HepG2 (cell line): ENCODE data around the gene FBXO24. TPM values are rescaled to one million over a fixed set of nuclear protein-coding genes. Genes with fewer than 3 reads are reported as not detected.

Source experiments
- CAMTA2 ChIP-seq: sonication (generic); formaldehyde crosslinking; IDR thresholded peaks from 2 replicates; pipeline ENCODE4 v1.4.0; 2020; ENCODE audit warnings: mild to moderate bottlenecking, missing genetic modification reagents, borderline replicate concordance
- EEA1 ChIP-seq: sonication (generic); formaldehyde crosslinking; IDR thresholded peaks from 2 replicates; pipeline ENCODE4 v1.5.1; 2020; ENCODE audit warnings: mild to moderate bottlenecking, missing genetic modification reagents, borderline replicate concordance
- ELF4 ChIP-seq: sonication (generic); formaldehyde crosslinking; IDR thresholded peaks from 2 replicates; pipeline ENCODE4 v1.5.0; 2020; ENCODE audit warnings: missing genetic modification reagents, mild to moderate bottlenecking, moderate library complexity, borderline replicate concordance
- ETV5 ChIP-seq: IDR thresholded peaks from 2 replicates; pipeline ENCODE4 v1.6.1; 2018; ENCODE audit warnings: missing biosample characterization, missing genetic modification reagents, inconsistent platforms, borderline replicate concordance
- HES4 ChIP-seq: sonication (generic); formaldehyde crosslinking; IDR thresholded peaks from 2 replicates; pipeline ENCODE4 v1.9.0; 2021; ENCODE audit warnings: mild to moderate bottlenecking, missing genetic modification reagents, borderline replicate concordance
- IKZF1 ChIP-seq: fragments of 450-650 bp; IDR thresholded peaks from 2 replicates; pipeline ENCODE4 v1.7.1; 2016
- KDM5A ChIP-seq: fragments of 200-600 bp; sonication (generic); IDR thresholded peaks from 2 replicates; pipeline ENCODE4 v1.7.0; 2018; ENCODE audit warnings: antibody characterized with exemption, mild to moderate bottlenecking, low read length, borderline replicate concordance
- KLF11 ChIP-seq: IDR thresholded peaks from 2 replicates; pipeline ENCODE4 v1.6.1; 2016; ENCODE audit warnings: missing compliant biosample characterization
- NFYC ChIP-seq: IDR thresholded peaks from 2 replicates; pipeline ENCODE4 v1.6.1; 2016; ENCODE audit warnings: missing genetic modification reagents, missing compliant biosample characterization
- NR2F1 ChIP-seq, 2 experiments: fragments of 450-650 bp in 1 of 2; formaldehyde crosslinking in 1 of 2; IDR thresholded peaks; 2 replicates each; pipeline versions ENCODE4 v1.5.0 to v1.6.1; 2016 to 2020; ENCODE audit warnings: mild to moderate bottlenecking in 1 of 2, missing compliant biosample characterization in 1 of 2, missing genetic modification reagents in 1 of 2, moderate library complexity in 1 of 2
- RAD21 ChIP-seq: fragments of 450-650 bp; formaldehyde crosslinking; IDR thresholded peaks from 2 replicates; pipeline ENCODE4 v1.5.0; 2020; ENCODE audit warnings: mild to moderate bottlenecking
- SAP130 ChIP-seq: IDR thresholded peaks from 2 replicates; pipeline ENCODE4 v1.6.1; 2016; ENCODE audit warnings: low read depth
- SP140L ChIP-seq: sonication (generic); formaldehyde crosslinking; IDR thresholded peaks from 2 replicates; pipeline ENCODE4 v1.4.0; 2020; ENCODE audit warnings: missing genetic modification reagents, borderline replicate concordance
- TAF1 ChIP-seq: sonication (generic); formaldehyde crosslinking; IDR thresholded peaks from 2 replicates; pipeline ENCODE4 v1.4.0; 2020; ENCODE audit warnings: missing genetic modification reagents
- ZFAT ChIP-seq: sonication (generic); formaldehyde crosslinking; conservative IDR thresholded peaks from 2 replicates; pipeline ENCODE4 v1.8.1; 2023; ENCODE audit warnings: missing genetic modification reagents, inconsistent platforms
- ZFP90 ChIP-seq: sonication (generic); formaldehyde crosslinking; IDR thresholded peaks from 2 replicates; pipeline ENCODE4 v1.8.0; 2022; ENCODE audit warnings: missing genetic modification reagents, mild to moderate bottlenecking, inconsistent platforms, borderline replicate concordance
- ZNF17 ChIP-seq: sonication (generic); formaldehyde crosslinking; IDR thresholded peaks from 2 replicates; pipeline ENCODE4 v1.5.0; 2020; ENCODE audit warnings: mild to moderate bottlenecking, missing genetic modification reagents
- ZNF234 ChIP-seq: sonication (generic); formaldehyde crosslinking; conservative IDR thresholded peaks from 2 replicates; pipeline ENCODE4 v1.5.1; 2020; ENCODE audit warnings: mild to moderate bottlenecking, missing genetic modification reagents
- ZNF326 ChIP-seq: sonication (generic); formaldehyde crosslinking; IDR thresholded peaks from 2 replicates; pipeline ENCODE4 v1.4.0; 2020; ENCODE audit warnings: missing genetic modification reagents, borderline replicate concordance
- ZNF558 ChIP-seq: sonication (generic); formaldehyde crosslinking; IDR thresholded peaks from 2 replicates; pipeline ENCODE4 v1.9.0; 2022; ENCODE audit warnings: mild to moderate bottlenecking, missing genetic modification reagents, borderline replicate concordance
- ZNF703 ChIP-seq: sonication (generic); formaldehyde crosslinking; IDR thresholded peaks from 2 replicates; pipeline ENCODE4 v1.5.1; 2020; ENCODE audit warnings: missing genetic modification reagents, mild to moderate bottlenecking, moderate library complexity, borderline replicate concordance
- ZNF816 ChIP-seq: sonication (generic); formaldehyde crosslinking; IDR thresholded peaks from 2 replicates; pipeline ENCODE4 v1.8.0; 2022; ENCODE audit warnings: missing genetic modification reagents, mild to moderate bottlenecking, borderline replicate concordance
- polyA plus RNA-seq, 8 experiments: library from polyadenylated mRNA; depleted of rRNA in 3 of 8; stranded (reverse) in 7 of 8; unstranded in 1 of 8; fragments of >200 nt; fragmentation: Illumina TruSeq in 4 of 8; extraction: Trizol in 4 of 8; gene quantifications; 2 replicates each; pipeline versions ENCODE4 v1.2.1 to v1.2.3, GENCODE V29; 2011 to 2016; ENCODE audit warnings: low read depth in 4 of 8, missing spikeins in 1 of 8, mixed read lengths in 1 of 8; ENCODE audit not compliant: insufficient read depth in 1 of 8
- total RNA-seq, 5 experiments: library from RNA; depleted of rRNA; stranded (reverse); fragments of >200 nt; fragmentation: Illumina TruSeq; extraction: Trizol; gene quantifications; 2 replicates each; pipeline ENCODE4 v1.2.3, GENCODE V29; 2016; ENCODE audit warnings: low read depth in 1 of 5
- TF ChIP-seq, protein P1 (sequence below): sonication (generic); formaldehyde crosslinking; IDR thresholded peaks from 2 replicates; pipeline ENCODE4 v1.4.0; 2020; ENCODE audit warnings: missing genetic modification reagents
- TF ChIP-seq, protein P2 (sequence below): sonication (generic); formaldehyde crosslinking; IDR thresholded peaks from 2 replicates; pipeline ENCODE4 v1.8.1; 2023; ENCODE audit warnings: mild to moderate bottlenecking, moderate library complexity, missing genetic modification reagents
- TF ChIP-seq, protein P3 (sequence below): sonication (generic); formaldehyde crosslinking; IDR thresholded peaks from 2 replicates; pipeline ENCODE4 v1.8.0; 2022; ENCODE audit warnings: missing genetic modification reagents, low read depth, mild to moderate bottlenecking, borderline replicate concordance

Gene FBXO24
- total and polyA plus RNA-seq, 2 of the 13 experiments (the other 11 are each of a cell fraction or from before 2014, with no cell fraction given), result 0.20 to 0.55 TPM

DNA sequence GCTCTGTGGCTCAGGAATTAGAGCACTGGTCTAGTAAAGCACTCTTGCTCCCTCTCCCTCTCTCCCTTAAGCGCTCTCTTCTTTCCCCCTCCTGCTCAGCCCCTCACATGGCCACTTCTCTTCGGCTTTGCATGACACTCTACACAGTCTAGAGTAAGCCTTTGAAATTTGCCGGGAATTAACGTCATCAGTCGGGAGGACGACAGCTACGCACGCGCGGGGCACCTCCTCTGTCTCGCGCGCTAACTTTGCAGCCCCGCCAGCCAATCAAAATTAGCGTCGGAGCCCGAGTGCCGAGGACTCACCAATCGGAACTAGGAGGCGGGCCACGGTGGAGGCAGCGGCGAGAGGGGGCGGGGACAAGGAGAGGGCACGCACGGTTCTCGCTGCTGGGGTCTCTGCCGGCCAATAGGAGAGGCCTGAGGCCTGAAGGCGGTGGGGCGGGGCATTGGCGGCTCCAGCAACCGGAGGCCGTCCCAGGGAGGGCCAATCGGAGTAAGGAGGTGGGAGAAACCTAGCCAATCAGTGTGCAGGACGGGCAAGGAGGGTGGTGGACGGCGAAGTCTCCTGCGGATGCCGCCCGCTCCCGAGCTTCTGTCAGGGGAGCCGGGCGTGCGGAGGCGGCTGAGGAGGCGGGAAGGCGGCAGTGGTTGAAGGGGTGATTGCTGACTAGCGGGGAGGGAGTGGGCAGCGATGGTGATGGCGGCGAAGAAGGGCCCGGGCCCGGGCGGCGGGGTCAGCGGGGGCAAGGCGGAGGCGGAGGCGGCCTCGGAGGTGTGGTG, 47.3 kb upstream of the FBXO24 start, which contains the start of gene AGFG2 (continued):
- TF ChIP-seq, protein P1, sequence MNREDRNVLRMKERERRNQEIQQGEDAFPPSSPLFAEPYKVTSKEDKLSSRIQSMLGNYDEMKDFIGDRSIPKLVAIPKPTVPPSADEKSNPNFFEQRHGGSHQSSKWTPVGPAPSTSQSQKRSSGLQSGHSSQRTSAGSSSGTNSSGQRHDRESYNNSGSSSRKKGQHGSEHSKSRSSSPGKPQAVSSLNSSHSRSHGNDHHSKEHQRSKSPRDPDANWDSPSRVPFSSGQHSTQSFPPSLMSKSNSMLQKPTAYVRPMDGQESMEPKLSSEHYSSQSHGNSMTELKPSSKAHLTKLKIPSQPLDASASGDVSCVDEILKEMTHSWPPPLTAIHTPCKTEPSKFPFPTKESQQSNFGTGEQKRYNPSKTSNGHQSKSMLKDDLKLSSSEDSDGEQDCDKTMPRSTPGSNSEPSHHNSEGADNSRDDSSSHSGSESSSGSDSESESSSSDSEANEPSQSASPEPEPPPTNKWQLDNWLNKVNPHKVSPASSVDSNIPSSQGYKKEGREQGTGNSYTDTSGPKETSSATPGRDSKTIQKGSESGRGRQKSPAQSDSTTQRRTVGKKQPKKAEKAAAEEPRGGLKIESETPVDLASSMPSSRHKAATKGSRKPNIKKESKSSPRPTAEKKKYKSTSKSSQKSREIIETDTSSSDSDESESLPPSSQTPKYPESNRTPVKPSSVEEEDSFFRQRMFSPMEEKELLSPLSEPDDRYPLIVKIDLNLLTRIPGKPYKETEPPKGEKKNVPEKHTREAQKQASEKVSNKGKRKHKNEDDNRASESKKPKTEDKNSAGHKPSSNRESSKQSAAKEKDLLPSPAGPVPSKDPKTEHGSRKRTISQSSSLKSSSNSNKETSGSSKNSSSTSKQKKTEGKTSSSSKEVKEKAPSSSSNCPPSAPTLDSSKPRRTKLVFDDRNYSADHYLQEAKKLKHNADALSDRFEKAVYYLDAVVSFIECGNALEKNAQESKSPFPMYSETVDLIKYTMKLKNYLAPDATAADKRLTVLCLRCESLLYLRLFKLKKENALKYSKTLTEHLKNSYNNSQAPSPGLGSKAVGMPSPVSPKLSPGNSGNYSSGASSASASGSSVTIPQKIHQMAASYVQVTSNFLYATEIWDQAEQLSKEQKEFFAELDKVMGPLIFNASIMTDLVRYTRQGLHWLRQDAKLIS (CRISPR knock-in tag), result peak; percentile 81; the same call in 1 of the 2 replicates
- peak; percentile 48; the same call in 1 of the 2 replicates for TF ChIP-seq KLF11 (CRISPR knock-in tag)
- TF ChIP-seq ZNF17 (CRISPR knock-in tag), result no peak
- no peak; the same call in 1 of the 2 replicates for TF ChIP-seq ZNF558
- peak; percentile 18; the same call in 1 of the 2 replicates for TF ChIP-seq ZFP90 (CRISPR knock-in tag)
- peak; percentile 28; the same call in 1 of the 2 replicates for TF ChIP-seq RAD21 (CRISPR knock-in tag)
- TF ChIP-seq KDM5A, result peak; percentile 71; the same call in 1 of the 2 replicates
- TF ChIP-seq NFYC (CRISPR knock-in tag), result peak; percentile 95
- TF ChIP-seq IKZF1, result no peak
- TF ChIP-seq ETV5 (CRISPR knock-in tag), result no peak
- TF ChIP-seq SP140L, result no peak
- TF ChIP-seq, protein P2, sequence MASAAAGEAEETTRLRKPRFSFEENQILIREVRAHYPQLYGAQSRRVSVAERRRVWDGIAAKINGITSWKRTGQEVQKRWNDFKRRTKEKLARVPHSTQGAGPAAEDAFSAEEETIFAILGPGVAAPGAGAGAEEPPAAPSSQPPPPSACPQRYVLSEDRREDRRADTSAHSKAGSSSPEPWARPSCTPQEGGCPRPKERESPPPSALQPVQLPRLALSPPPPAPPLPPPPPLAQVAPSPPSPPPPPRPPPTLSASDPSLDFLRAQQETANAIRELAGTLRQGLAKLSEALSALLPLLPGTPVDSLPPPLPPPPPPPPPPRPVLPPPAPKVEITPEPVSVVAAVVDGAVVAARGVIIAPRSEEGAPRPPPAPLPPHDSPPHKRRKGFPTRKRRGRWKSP, result peak; percentile 93; the same call in 1 of the 2 replicates
- no peak for TF ChIP-seq NR2F1 (CRISPR knock-in tag; IDR thresholded peaks at IDR 0.05)
- no peak for TF ChIP-seq ELF4 (CRISPR knock-in tag)
- TF ChIP-seq ZFAT (CRISPR knock-in tag), result no peak
- TF ChIP-seq CAMTA2 (CRISPR knock-in tag), result no peak
- TF ChIP-seq ZNF703 (CRISPR knock-in tag), result no peak
- TF ChIP-seq ZNF234 (CRISPR knock-in tag), result no peak
- peak; percentile 100 for TF ChIP-seq SAP130 (CRISPR knock-in tag)
- peak; percentile 97 for TF ChIP-seq TAF1
- TF ChIP-seq EEA1 (CRISPR knock-in tag), result no peak
- peak; percentile 72; the same call in 1 of the 2 replicates for TF ChIP-seq ZNF816 (CRISPR knock-in tag)
- TF ChIP-seq ZNF326 (CRISPR knock-in tag), result no peak
- TF ChIP-seq, protein P3, sequence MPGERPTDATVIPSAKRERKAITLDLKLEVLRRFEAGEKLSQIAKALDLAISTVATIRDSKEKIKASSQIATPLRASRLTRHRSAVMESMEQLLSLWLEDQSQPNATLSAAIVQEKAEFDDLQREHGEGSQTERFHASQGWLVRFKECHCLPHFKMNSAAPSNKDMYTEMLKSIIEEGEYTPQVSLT, result no peak
- peak; percentile 72; the same call in 1 of the 2 replicates for TF ChIP-seq HES4 (CRISPR knock-in tag)
